22Rv1 (cell line): ENCODE data around the gene MACROH2A1.

Experiments used
- H3K27ac ChIP-seq: fragments of 450-650 bp; 2 replicates; pipeline ENCODE4 v1.5.1; 2017
- CTCF ChIP-seq: fragments of 450-650 bp; IDR thresholded peaks from 2 replicates; pipeline ENCODE4 v1.5.1; 2017; ENCODE audit warnings: mild to moderate bottlenecking
- ZFX ChIP-seq: fragments of 450-650 bp; IDR thresholded peaks from 2 replicates; pipeline ENCODE4 v1.6.1; 2017; ENCODE audit warnings: antibody characterized with exemption, borderline replicate concordance

Gene MACROH2A1

GRCh38 chr5:135444881-135445280 lies 45.9 kb upstream of the MACROH2A1 start:
- TF ChIP-seq ZFX (no peak), CTCF (no peak)
- no peak overlapping the region for H3K27ac ChIP-seq

- no peak overlapping the region for H3K27ac ChIP-seq
- TF ChIP-seq CTCF, result no peak
- TF ChIP-seq ZFX, result no peak
Observed at GRCh38 chr5:135444360-135444759, 45.3 kb upstream of the MACROH2A1 start.

GRCh38 chr5:135443161-135443960 lies 44.3 kb upstream of the MACROH2A1 start:
- TF ChIP-seq ZFX, result no peak
- no peak for TF ChIP-seq CTCF
- no peak overlapping the region for H3K27ac ChIP-seq

- no peak for TF ChIP-seq ZFX
- TF ChIP-seq CTCF, result no peak
- H3K27ac ChIP-seq, result no peak overlapping the region
Observed at GRCh38 chr5:135442431-135443160, 43.6 kb upstream of the MACROH2A1 start.

GRCh38 chr5:135441919-135442318 lies 42.9 kb upstream of the MACROH2A1 start:
- H3K27ac ChIP-seq, result no peak overlapping the region
- TF ChIP-seq CTCF, result no peak

- H3K27ac ChIP-seq, result no peak overlapping the region
- TF ChIP-seq ZFX (no peak), CTCF (no peak)
Observed at GRCh38 chr5:135441350-135441831, 42.4 kb upstream of the MACROH2A1 start.

- H3K27ac ChIP-seq, result no peak overlapping the region
Observed at GRCh38 chr5:135440916-135441315, 41.9 kb upstream of the MACROH2A1 start.

More at GRCh38 chr5:135440916-135441315, 41.9 kb upstream of the MACROH2A1 start:
- TF ChIP-seq ZFX, result no peak
- no peak for TF ChIP-seq CTCF
